SK-N-SH (cell line): ENCODE data around the gene AFAP1. TPM values are rescaled to one million over a fixed set of nuclear protein-coding genes. Genes with fewer than 3 reads are reported as not detected.
A peak's percentile ranks its signal among the peaks of the same experiment; 100 is the strongest.

ENCODE experiments used
- CTCF ChIA-PET: fragments of 300-600, 350-600 bp; formaldehyde crosslinking; extraction: SDS; loops from one replicate; lab custom pipeline; 2021; lab: Yijun Ruan, JAX
- POLR2A ChIA-PET: fragments of 350-600 bp; sonication (Branson Sonifier 250); formaldehyde crosslinking; extraction: SDS; loops from one replicate; lab custom pipeline; 2020; ENCODE audit warnings: antibody characterized with exemption, inconsistent platforms; lab: Yijun Ruan, JAX
- DNase-seq: peaks from one replicate; pipeline ENCODE4 v3.0.0; 2012
- H2AFZ ChIP-seq: fragments of 200-600 bp; sonication (generic); 2 replicates; pipeline ENCODE4 v1.8.1; 2016; ENCODE audit warnings: antibody characterized with exemption, mild to moderate bottlenecking, low read depth
- H3F3A ChIP-seq: fragments of 200-600 bp; sonication (generic); replicated peaks from 2 replicates; pipeline ENCODE3; 2016; ENCODE audit warnings: antibody characterized with exemption, mild to moderate bottlenecking; ENCODE audit not compliant: insufficient read depth
- H3K27ac ChIP-seq, 2 experiments: fragments of 200-500 bp in 1 of 2; fragments of 200-600 bp in 1 of 2; sonication (Bioruptor generic) in 1 of 2; sonication (generic), shearing (Covaris generic) in 1 of 2; 2 replicates each; pipeline versions ENCODE4 v1.5.1 to v1.6.1; 2014 to 2016; ENCODE audit warnings: low read depth in 2 of 2, inconsistent platforms in 1 of 2, low read length in 1 of 2, mild to moderate bottlenecking in 1 of 2, mixed read lengths in 1 of 2
- H3K27me3 ChIP-seq: fragments of 200-600 bp; sonication (generic), shearing (Covaris generic); 2 replicates; pipeline ENCODE4 v1.6.1; 2016; ENCODE audit warnings: mixed run types; ENCODE audit not compliant: insufficient read depth
- H3K36me3 ChIP-seq, 2 experiments: fragments of 200-500 bp in 1 of 2; fragments of 200-600 bp in 1 of 2; sonication (Bioruptor generic) in 1 of 2; sonication (generic) in 1 of 2; replicated peaks in 1 of 2; 2 replicates each; pipeline versions ENCODE3 to v1.5.1; 2014 to 2016; ENCODE audit warnings: low read length in 1 of 2, mild to moderate bottlenecking in 1 of 2; ENCODE audit not compliant: insufficient read depth in 2 of 2, control insufficient read depth in 1 of 2
- H3K4me1 ChIP-seq, 2 experiments: fragments of 200-500 bp in 1 of 2; fragments of 200-600 bp in 1 of 2; sonication (Bioruptor generic) in 1 of 2; sonication (generic), shearing (Covaris generic) in 1 of 2; 2 replicates each; pipeline versions ENCODE4 v1.5.1 to v1.6.1; 2014 to 2016; ENCODE audit warnings: low read depth in 1 of 2, low read length in 1 of 2, mixed run types in 1 of 2; ENCODE audit not compliant: insufficient read depth in 2 of 2, control insufficient read depth in 1 of 2
- H3K4me2 ChIP-seq: fragments of 200-600 bp; sonication (generic), shearing (Covaris generic); 2 replicates; pipeline ENCODE4 v1.6.1; 2017; ENCODE audit warnings: mixed run types
- H3K4me3 ChIP-seq, 2 experiments: fragments of 200-500 bp in 1 of 2; fragments of 200-600 bp in 1 of 2; sonication (Bioruptor generic) in 1 of 2; sonication (generic), shearing (Covaris generic) in 1 of 2; 2 replicates each; pipeline versions ENCODE4 v1.5.1 to v1.8.1; 2014 to 2016; ENCODE audit warnings: low read depth in 2 of 2, inconsistent platforms in 1 of 2, low read length in 1 of 2, mild to moderate bottlenecking in 1 of 2, mixed read lengths in 1 of 2, moderate library complexity in 1 of 2
- H3K79me2 ChIP-seq: fragments of 200-600 bp; sonication (generic); 2 replicates; pipeline ENCODE4 v1.8.1; 2017; ENCODE audit warnings: mild to moderate bottlenecking; ENCODE audit not compliant: insufficient read depth
- H3K9ac ChIP-seq: fragments of 200-600 bp; sonication (generic); 2 replicates; pipeline ENCODE4 v1.6.1; 2017; ENCODE audit warnings: mixed run types
- H3K9me2 ChIP-seq: fragments of 200-600 bp; sonication (generic); 2 replicates; pipeline ENCODE4 v1.6.1; 2017; ENCODE audit warnings: mixed run types
- H3K9me3 ChIP-seq: fragments of 200-600 bp; sonication (generic); 2 replicates; pipeline ENCODE4 v1.6.1; 2017; ENCODE audit warnings: mixed run types, mild to moderate bottlenecking, moderate library complexity
- H4K20me1 ChIP-seq: fragments of 200-600 bp; sonication (generic); 2 replicates; pipeline ENCODE4 v1.6.1; 2017; ENCODE audit warnings: mild to moderate bottlenecking, mixed run types; ENCODE audit not compliant: insufficient read depth
- CTCF ChIP-seq: fragments of 200-600 bp; sonication (generic); IDR thresholded peaks from 2 replicates; pipeline ENCODE4 v1.6.1; 2017; ENCODE audit warnings: antibody characterized with exemption, mild to moderate bottlenecking, moderate library complexity
- ELF1 ChIP-seq: IDR thresholded peaks from 2 replicates; pipeline ENCODE4 v1.4.0; 2012
- EP300 ChIP-seq, 2 experiments: IDR thresholded peaks; 2 replicates each; pipeline versions ENCODE4 v1.4.0 to v1.6.1; 2012; ENCODE audit warnings: borderline replicate concordance in 1 of 2, low read depth in 1 of 2, low read length in 1 of 2
- EZH2phosphoT487 ChIP-seq: fragments of 200-600 bp; sonication (generic); IDR thresholded peaks from 2 replicates; pipeline ENCODE4 v1.6.1; 2017; ENCODE audit warnings: low read depth, mixed run types, mild to moderate bottlenecking, antibody characterized with exemption, moderate library complexity, borderline replicate concordance
- FOXM1 ChIP-seq: IDR thresholded peaks from 2 replicates; pipeline ENCODE4 v1.4.0; 2012; ENCODE audit warnings: low read depth, mild to moderate bottlenecking
- MXI1 ChIP-seq: IDR thresholded peaks from 2 replicates; pipeline ENCODE4 v1.6.1; 2012; ENCODE audit warnings: mild to moderate bottlenecking, low read depth, low read length, improper control_type of control experiment
- NRF1 ChIP-seq: IDR thresholded peaks from 2 replicates; pipeline ENCODE4 v1.6.1; 2012; ENCODE audit warnings: low read depth, mild to moderate bottlenecking, low read length
- RCOR1 ChIP-seq: fragments of 150-350 bp; IDR thresholded peaks from 2 replicates; pipeline ENCODE4 v1.6.1; 2017; ENCODE audit warnings: antibody characterized with exemption, low read length
- RFX5 ChIP-seq: IDR thresholded peaks from 2 replicates; pipeline ENCODE4 v1.6.1; 2012; ENCODE audit warnings: mild to moderate bottlenecking, improper control_type of control experiment, low read length
- RXRA ChIP-seq: IDR thresholded peaks from 2 replicates; pipeline ENCODE4 v1.4.0; 2012; ENCODE audit warnings: low read depth, mild to moderate bottlenecking, borderline replicate concordance
- SMC3 ChIP-seq: IDR thresholded peaks from 2 replicates; pipeline ENCODE4 v1.6.1; 2012; ENCODE audit warnings: low read depth, low read length, improper control_type of control experiment
- TAF1 ChIP-seq: IDR thresholded peaks from 2 replicates; pipeline ENCODE4 v1.6.1; 2012; ENCODE audit warnings: low read depth, mild to moderate bottlenecking, low read length, moderate library complexity, borderline replicate concordance
- TEAD4 ChIP-seq: IDR thresholded peaks from 2 replicates; pipeline ENCODE4 v1.4.0; 2012; ENCODE audit warnings: mild to moderate bottlenecking, borderline replicate concordance; ENCODE audit not compliant: insufficient read depth
- USF1 ChIP-seq: IDR thresholded peaks from 2 replicates; pipeline ENCODE4 v1.4.0; 2012; ENCODE audit warnings: low read depth, borderline replicate concordance
- USF2 ChIP-seq: fragments of 150-350 bp; IDR thresholded peaks from 2 replicates; pipeline ENCODE4 v1.6.1; 2017; ENCODE audit warnings: antibody characterized with exemption, low read length, low read depth, borderline replicate concordance
- ZBTB33 ChIP-seq: IDR thresholded peaks from 2 replicates; pipeline ENCODE4 v1.4.0; 2012; ENCODE audit warnings: low read depth, borderline replicate concordance
- WGBS: methylation state at CpG from one replicate; pipeline ENCODE4 v1.1.6; 2017; ENCODE audit warnings: low lambda C conversion rate; 5-methylcytosine and 5-hydroxymethylcytosine counted together
- polyA plus RNA-seq, 3 experiments: library from polyadenylated mRNA; depleted of rRNA; stranded (reverse); fragments of >200 nt; gene quantifications; 2 replicates each; pipeline ENCODE4 v1.2.3, GENCODE V29; 2012

AFAP1 gene
- polyA plus RNA-seq, 1 of the 3 experiments (the other 2 are of a cell fraction), result 67.9 TPM

- H3K9ac ChIP-seq, result no peak overlapping the region
- H4K20me1 ChIP-seq, result peaks cover 10% of the 10 kb centered on the region
- H3K9me3 ChIP-seq, result no peaks in the 10 kb centered on the region
- no peaks in the 10 kb centered on the region for H3K27me3 ChIP-seq
- CTCF ChIA-PET, result interaction anchor here (0.8 to 13.1 kb wide), 29 partner anchors 11 to 648 kb away, joined by 3 to 231 read pairs (median 17); partner anchors contain the start of gene AFAP1
- H3K4me3 ChIP-seq, result no peak overlapping the region
- WGBS, result no CpG with 5 or more reads among the region's 7 CpGs
- H3K27ac ChIP-seq, result peak overlapping the region in 1 of 2 experiments; percentile 67; a peak in 3 of 4 replicates
- POLR2A ChIA-PET, result interaction anchor here (1.2 kb wide), 1 partner anchor 91 kb away, joined by 3 read pairs; no protein-coding TSS in a partner anchor
- no peak overlapping the region for H3K4me2 ChIP-seq
- H3K79me2 ChIP-seq, result peaks cover 92% of the 10 kb centered on the region
- peaks cover 57% of the 10 kb centered on the region for H3F3A ChIP-seq
- no peak overlapping the region for H2AFZ ChIP-seq
- DNase-seq, result no peak
- H3K36me3 ChIP-seq, result peaks cover 57 to 59% of the 10 kb centered on the region in 2 experiments
- peaks cover 24 to 31% of the 10 kb centered on the region in 2 experiments for H3K4me1 ChIP-seq
- no peaks in the 10 kb centered on the region for H3K9me2 ChIP-seq
- TF ChIP-seq EP300 (IDR thresholded peaks at IDR 0.05; ENCODE audit: borderline replicate concordance in 1 of 2, low read depth in 1 of 2, low read length in 1 of 2) (no peak), RCOR1 (no peak), USF1 (no peak), FOXM1 (no peak), ELF1 (no peak), TEAD4 (no peak), NRF1 (no peak), RFX5 (no peak), RXRA (no peak), USF2 (no peak), SMC3 (no peak), TAF1 (no peak), CTCF (no peak), ZBTB33 (no peak), MXI1 (no peak), EZH2phosphoT487 (no peak)
Observed at GRCh38 chr4:7803371-7803770, 136.3 kb downstream of the AFAP1 start.
